AG08395 (cell line): ENCODE results near the gene SMARCA2.

Experiments used
- DNase-seq: peaks from one replicate; pipeline ENCODE4 v3.0.0; 2012; ENCODE audit warnings: mixed read lengths, low spot score

Gene SMARCA2

DNA sequence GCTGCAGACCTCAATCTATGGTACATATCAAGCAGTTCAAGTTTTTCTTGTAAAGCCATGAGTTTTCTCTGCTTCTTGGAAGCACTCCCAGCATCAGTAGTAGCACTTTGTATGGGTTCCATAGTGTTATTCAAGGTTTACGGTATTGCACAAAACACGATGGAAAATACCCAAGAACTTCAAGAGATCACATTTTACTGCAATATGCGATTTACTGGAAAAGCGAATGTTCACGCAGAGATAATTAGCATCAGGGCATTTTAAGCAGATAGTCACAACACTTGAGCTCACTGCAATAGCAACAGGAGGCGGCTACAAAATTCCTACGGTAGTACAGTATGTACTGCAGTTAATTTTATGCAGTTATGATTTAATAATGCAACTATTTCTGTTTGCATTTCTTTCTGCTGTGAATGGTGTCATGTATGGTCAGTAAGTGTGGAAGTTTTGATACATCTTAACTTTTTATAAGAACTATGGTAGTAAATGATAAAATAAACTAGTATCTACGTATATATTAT lies 200.8 kb downstream of the SMARCA2 start:
- DNase-seq: no peak

- DNase-seq: peak; percentile 12
Measured at GRCh38 chr9:2216591-2216990, 201.4 kb downstream of the SMARCA2 start.

DNA sequence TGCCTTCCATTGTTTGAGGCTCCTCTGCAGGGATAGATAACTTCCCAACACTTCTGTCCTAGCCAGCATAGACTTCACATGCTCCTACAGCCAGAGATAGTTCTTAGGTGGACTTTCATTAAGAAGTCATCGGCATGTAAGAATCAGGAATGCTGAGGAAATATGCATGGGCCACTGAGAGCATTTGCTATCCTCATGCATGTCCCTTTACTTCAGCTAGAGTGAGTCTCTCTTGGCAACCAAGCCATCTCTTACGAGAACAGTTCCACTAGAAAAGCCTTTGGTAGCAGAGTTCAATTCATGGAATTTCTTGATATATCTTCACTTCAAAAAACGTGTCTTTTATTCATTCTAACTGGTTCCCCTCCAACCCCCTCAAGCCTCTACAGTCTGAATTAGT lies 202.4 kb downstream of the SMARCA2 start:
- DNase-seq: no peak

- no peak for DNase-seq
Measured at GRCh38 chr9:2220036-2220435, 204.9 kb downstream of the SMARCA2 start.

GRCh38 chr9:2227144-2227867 lies 212.2 kb downstream of the SMARCA2 start:
- peak; percentile 31 for DNase-seq

DNA sequence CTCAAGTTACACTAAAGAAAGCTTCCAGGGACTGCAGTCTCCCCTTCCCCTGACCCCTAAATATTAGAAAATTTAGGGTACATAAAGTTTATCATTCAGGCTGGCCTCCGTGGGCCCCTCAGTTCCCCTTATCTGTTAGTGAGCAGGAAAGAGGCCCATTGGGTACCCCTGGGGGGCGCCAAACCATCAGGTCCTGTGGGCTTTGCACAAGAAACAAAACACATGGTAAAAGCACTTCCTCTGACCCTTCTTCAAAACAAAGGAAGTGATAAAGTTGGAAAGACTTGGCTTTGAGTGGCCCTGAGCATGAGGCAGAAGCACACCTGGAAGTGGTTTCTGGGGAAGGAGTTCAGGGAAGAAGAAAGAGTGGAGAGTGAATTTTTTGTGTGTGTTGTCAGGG lies 213.0 kb downstream of the SMARCA2 start:
- no peak for DNase-seq

GRCh38 chr9:2228641-2229040 lies 213.5 kb downstream of the SMARCA2 start:
- no peak for DNase-seq

GRCh38 chr9:2229109-2229721 lies 214.1 kb downstream of the SMARCA2 start:
- no peak for DNase-seq

DNA sequence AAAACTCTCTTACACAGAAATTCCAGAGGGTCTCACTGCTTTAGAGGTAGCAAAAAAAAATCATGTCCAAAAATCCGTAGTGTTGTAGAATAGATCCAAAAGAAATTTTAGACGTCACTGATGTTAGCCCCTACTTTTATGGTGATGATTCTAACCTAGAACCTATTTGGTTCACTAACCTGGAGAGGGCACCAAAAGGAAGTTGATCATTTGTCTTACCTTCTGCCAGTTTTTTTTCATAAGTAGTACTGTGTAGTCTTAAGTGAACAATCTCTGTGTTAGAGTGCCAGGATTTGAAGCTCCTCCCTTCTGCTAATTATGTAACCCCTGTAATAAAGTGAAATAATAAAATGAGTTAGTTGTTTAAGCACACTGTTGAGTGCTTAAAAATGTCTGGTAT lies 215.2 kb downstream of the SMARCA2 start:
- DNase-seq: no peak

- DNase-seq: no peak
Measured at GRCh38 chr9:2231101-2231500, 216.0 kb downstream of the SMARCA2 start.

DNA sequence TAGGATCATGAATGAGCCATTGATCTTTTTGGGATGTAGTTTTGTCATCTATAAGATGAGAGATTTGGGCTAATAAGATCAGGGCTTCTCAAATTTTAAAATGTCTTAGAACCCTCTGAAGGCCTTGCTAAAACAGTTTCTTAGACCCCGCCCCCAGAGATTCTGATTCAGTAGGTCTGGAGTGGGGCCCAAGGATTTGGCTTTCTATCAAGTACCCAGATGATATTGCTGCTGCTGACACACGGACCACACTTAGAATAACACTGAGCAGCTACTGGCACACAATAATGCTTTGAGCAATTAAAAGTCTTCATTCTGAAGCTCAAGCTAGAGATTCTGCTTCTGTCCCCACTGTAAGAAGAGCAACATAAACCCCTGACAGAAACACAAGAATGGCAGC lies 216.7 kb downstream of the SMARCA2 start:
- DNase-seq: peak; percentile 55

GRCh38 chr9:2233274-2233673 lies 218.1 kb downstream of the SMARCA2 start:
- DNase-seq: no peak

DNA sequence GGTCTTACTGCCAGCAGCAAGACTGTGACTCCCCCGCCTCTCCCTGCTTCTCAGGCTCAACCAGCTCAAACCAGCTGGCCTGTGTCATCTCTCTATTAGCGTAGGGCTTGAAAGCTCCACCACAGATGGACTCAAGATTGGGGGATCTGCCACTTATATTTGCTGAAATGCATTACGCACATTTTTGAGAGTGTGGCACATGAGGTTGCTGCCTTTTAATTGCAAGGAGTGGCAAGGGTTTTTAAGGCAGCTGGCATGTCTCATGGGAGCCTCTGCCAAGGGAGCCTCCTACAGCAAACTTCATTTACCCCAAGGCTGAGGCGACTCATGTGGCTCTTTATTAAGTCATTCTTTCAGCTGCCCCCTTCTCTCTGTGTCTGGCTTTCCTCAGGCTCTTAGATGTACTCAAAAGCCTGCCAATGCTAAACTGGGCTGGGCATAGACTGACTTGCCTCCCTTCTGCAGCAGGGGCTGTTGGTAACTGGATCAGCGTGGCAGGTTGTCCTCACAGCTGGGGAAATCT lies 219.3 kb downstream of the SMARCA2 start:
- DNase-seq: no peak

- DNase-seq: no peak
Measured at GRCh38 chr9:2235623-2236022, 220.5 kb downstream of the SMARCA2 start.

GRCh38 chr9:2236850-2237249 lies 221.7 kb downstream of the SMARCA2 start:
- no peak for DNase-seq

- peak; percentile 16 for DNase-seq
Measured at GRCh38 chr9:2241461-2241835, 226.3 kb downstream of the SMARCA2 start.

DNA sequence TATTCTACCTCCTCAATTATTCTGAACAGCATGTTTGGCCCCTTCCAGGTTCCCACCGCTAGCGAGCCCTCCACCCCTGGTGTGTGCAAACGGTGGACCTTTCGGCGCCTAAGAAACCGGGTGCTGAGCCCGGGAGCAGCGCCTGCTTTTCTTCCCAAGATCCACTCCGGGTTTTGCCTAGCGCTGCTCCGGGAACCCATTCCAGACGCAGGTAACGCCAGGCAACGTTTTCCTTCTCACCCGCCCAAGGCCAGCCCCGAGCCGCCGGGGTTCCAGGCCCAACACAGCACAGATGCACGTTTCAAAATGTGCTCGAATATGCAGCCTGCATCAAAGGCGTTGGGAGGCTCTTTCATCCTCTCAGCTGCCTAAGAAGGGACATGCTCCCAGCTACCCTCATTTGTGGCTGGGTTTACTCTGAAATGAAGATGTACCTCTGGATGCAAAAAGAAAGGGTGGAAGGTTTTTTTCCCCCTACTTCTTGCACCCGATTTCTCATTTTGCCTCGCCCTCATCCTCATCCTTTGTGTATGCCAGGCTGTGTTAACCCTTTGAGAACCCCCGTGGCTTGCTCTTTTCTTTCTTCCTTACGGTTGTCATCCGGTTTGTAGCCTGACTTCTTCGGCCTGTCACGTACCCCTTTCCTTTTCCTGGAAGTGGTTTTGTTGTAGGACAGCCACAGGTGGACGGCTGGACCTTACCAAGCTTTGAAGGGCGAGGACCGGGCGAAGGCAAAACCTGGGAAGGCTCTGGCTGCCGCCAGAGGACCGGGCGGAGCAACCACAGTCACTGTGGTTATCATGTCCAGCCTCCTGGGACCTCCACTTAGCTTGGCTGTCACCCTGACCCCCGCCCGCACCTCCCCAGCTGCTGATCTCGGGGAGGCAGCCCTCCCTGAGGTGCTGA lies 226.9 kb downstream of the SMARCA2 start:
- DNase-seq: peak; percentile 81

- no peak for DNase-seq
Measured at GRCh38 chr9:2242831-2243330, 227.7 kb downstream of the SMARCA2 start.
